Heart right ventricle (tissue), 16 donors: Measurements from ENCODE around the gene NOS1AP. TPM values are rescaled to one million over a fixed set of nuclear protein-coding genes. Genes with fewer than 3 reads are reported as not detected.
"Not testable (repeated sequence)": the region's sequence is repeated elsewhere in the genome, so short reads cannot be mapped to it uniquely, and the experiment has no call there.

ENCODE experiments used
- ATAC-seq, 8 donors: fragments of 200-7000 bp; cut with Tn5 transposase; one replicate each; pipeline ENCODE4 v1.9.1; 2020; ENCODE audit warnings: mild to moderate bottlenecking in 8 of 8, moderate library complexity in 8 of 8, moderate number of reproducible peaks in 1 of 8
- DNase-seq, 2 donors: peaks; one replicate each; pipeline ENCODE4 v3.0.0-alpha.2; 2020
- H3K27ac ChIP-seq, 10 donors: fragments of 200-600 bp; sonication (generic) in 2 of 10; one replicate each; pipeline versions ENCODE4 v1.5.0 to v1.8.0; 2020 to 2022; ENCODE audit warnings: mild to moderate bottlenecking in 3 of 10
- H3K27me3 ChIP-seq, 7 donors: fragments of 200-600 bp; one replicate each; pipeline ENCODE4 v1.8.0; 2021 to 2022; ENCODE audit warnings: mild to moderate bottlenecking in 2 of 7
- H3K36me3 ChIP-seq, 9 donors: fragments of 200-600 bp; sonication (generic) in 1 of 9; one replicate each; pipeline versions ENCODE4 v1.5.0 to v1.8.0; 2020 to 2022; ENCODE audit warnings: mild to moderate bottlenecking in 2 of 9
- H3K4me1 ChIP-seq, 9 donors: fragments of 200-600 bp; sonication (generic) in 1 of 9; one replicate each; pipeline versions ENCODE4 v1.5.0 to v1.8.0; 2020 to 2022; ENCODE audit warnings: mild to moderate bottlenecking in 4 of 9
- H3K4me3 ChIP-seq, 10 donors: fragments of 200-600 bp; sonication (generic) in 2 of 10; one replicate each; pipeline versions ENCODE4 v1.5.0 to v1.8.0; 2020 to 2022; ENCODE audit warnings: mild to moderate bottlenecking in 7 of 10, moderate library complexity in 2 of 10
- H3K9me3 ChIP-seq, 11 donors: fragments of 200-600 bp in 10 of 11; sonication (generic) in 2 of 11; one replicate each; pipeline versions ENCODE4 v1.5.0 to v1.8.0; 2013 to 2022; ENCODE audit warnings: mild to moderate bottlenecking in 2 of 11, control low read depth in 1 of 11, moderate library complexity in 1 of 11
- CTCF ChIP-seq, 9 donors: fragments of 200-600 bp; sonication (generic) in 2 of 9; IDR thresholded peaks; one replicate each; pipeline versions ENCODE4 v1.5.0 to v1.8.0; 2021 to 2022; ENCODE audit warnings: antibody characterized with exemption in 9 of 9, mild to moderate bottlenecking in 5 of 9, moderate library complexity in 1 of 9
- WGBS, 2 donors: extraction: QIAGEN DNeasy Blood & Tissue Kit; methylation state at CpG; one replicate each; pipeline ENCODE4 v1.1.7; 2013; ENCODE audit warnings: inconsistent platforms in 1 of 2; 5-methylcytosine and 5-hydroxymethylcytosine counted together
- intact Hi-C, 10 donors: fragments of 100-400 bp; cut with DNase I; formaldehyde crosslinking; loops; one replicate each; pipeline versions ENCODE4 v1.11.1 to v1.14.2; 2022
- polyA plus RNA-seq, 2 donors: library from polyadenylated mRNA; stranded (reverse); fragments of 200-250 nt; gene quantifications; one replicate each; pipeline ENCODE4 v1.2.3, GENCODE V29; 2013
- total RNA-seq, 10 donors: library from RNA; stranded (reverse); fragmentation: NEBNext Ultra II Directional in 3 of 10; extraction: Animal tissue kit (Norgen Biotek cat#: 25700) in 3 of 10; gene quantifications; one replicate each; pipeline versions ENCODE4 v1.2.1 to v1.2.4, GENCODE V29; 2021 to 2023
- donor health status: Arrhythmogenic right ventricular cardiomyopathy.
- donor health status: ischemic (EF 13 %, LVEDD 7.1; RV severe dilation, severe dysfunction).
- donor health status: healthy with polysubstance abuse.
- donor health status: DM: no; HTN: yes; CAD: no.
- donor health status: DM: no; HTN: no; CAD: no.
- donor health status: ischemic (EF 25% LVEDD 6.9; RV normal size, moderate dysfunction).
- donor health status: ischemic (EF 25% LVEDD 5.7; RV mildly dilated, moderate dysfunction).
- donor health status: healthy.
- donor health status: DM: yes; HTN: yes; CAD: no.
- donor health status: Ischemic cardiomyopathy.
- donor health status: ischemic (EF 35%, LVEDD 5.7; RV mildly dilated, moderate dysfunction).
- donor health status: nonischemic (EF 11% LVEDD 7.7; RV severe dilation, severe dysfunction).
- donor health status: DM: yes; HTN: yes; CAD: no.
- donor health status: PGD.
- donor health status: ischemic (EF 29% LVEDD 5.4; RV normal size, mild dysfunction).
- donor health status: nonischemic (EF 23%, LVEDD 6.1; RV moderate dilation, normal function).

The NOS1AP gene
- total and polyA plus RNA-seq, 12 donors, result 0.19 to 7.1 (median 4.6) TPM

- Histone ChIP-seq H3K4me1 (peaks cover 0 to 25% (median 4%) of the 10 kb centered on the region in 9 donors), H3K36me3 (no peaks in the 10 kb centered on the region), H3K4me3 (no peak overlapping the region), H3K27me3 (no peaks in the 10 kb centered on the region), H3K9me3 (no peaks in the 10 kb centered on the region), H3K27ac (no peak overlapping the region)
- no peak for DNase-seq
- TF ChIP-seq CTCF (IDR thresholded peaks at IDR 0.05), result no peak
- ATAC-seq, result no peak
- intact Hi-C loops, result no loop called here
- 71 to 76% methylated on average over 3 of the region's 3 CpGs for WGBS, 2 donors
Observed at GRCh38 chr1:162171111-162171510, 101.6 kb downstream of the NOS1AP start.

- Histone ChIP-seq H3K36me3 (no peaks in the 10 kb centered on the region), H3K4me1 (peaks cover 0 to 24% (median 4%) of the 10 kb centered on the region in 9 donors), H3K9me3 (no peaks in the 10 kb centered on the region), H3K27me3 (no peaks in the 10 kb centered on the region), H3K27ac (no peak overlapping the region), H3K4me3 (no peak overlapping the region)
- WGBS, 2 donors, result 99% methylated on average over 2 of the region's 2 CpGs
- no peak for DNase-seq
- ATAC-seq, result no peak
- intact Hi-C loops, result no loop called here
- TF ChIP-seq CTCF (IDR thresholded peaks at IDR 0.05), result no peak
Observed at GRCh38 chr1:162172311-162173102, 103.0 kb downstream of the NOS1AP start.

GRCh38 chr1:162173607-162174006 lies 104.1 kb downstream of the NOS1AP start:
- 97 to 100% methylated on average over 1 of the region's 1 CpG for WGBS, 2 donors
- intact Hi-C loops, H3K27ac ChIP-seq, H3K36me3 ChIP-seq, DNase-seq, H3K27me3 ChIP-seq, ATAC-seq, H3K9me3 ChIP-seq, H3K4me3 ChIP-seq: not testable (repeated sequence)
- peaks cover 0 to 15% (median under 1%) of the 10 kb centered on the region in 9 donors for H3K4me1 ChIP-seq

GRCh38 chr1:162174027-162174426 lies 104.5 kb downstream of the NOS1AP start:
- 97 to 100% methylated on average over 2 of the region's 4 CpGs for WGBS, 2 donors
- H3K36me3 ChIP-seq, H3K4me3 ChIP-seq, DNase-seq, ATAC-seq, H3K27me3 ChIP-seq, H3K9me3 ChIP-seq, H3K27ac ChIP-seq, intact Hi-C loops: not testable (repeated sequence)
- peaks cover 0 to 11% (median 0%) of the 10 kb centered on the region in 9 donors for H3K4me1 ChIP-seq

- intact Hi-C loops, result no loop called here
- Histone ChIP-seq H3K27ac (no peak overlapping the region), H3K27me3 (no peaks in the 10 kb centered on the region), H3K4me3 (no peak overlapping the region), H3K4me1 (peaks cover 0 to 5% (median 0%) of the 10 kb centered on the region in 9 donors), H3K36me3 (no peaks in the 10 kb centered on the region), H3K9me3 (no peaks in the 10 kb centered on the region)
- no peak for TF ChIP-seq CTCF (IDR thresholded peaks at IDR 0.05)
- DNase-seq (no peak), ATAC-seq (no peak)
- 56 to 59% methylated on average over 9 of the region's 9 CpGs for WGBS, 2 donors
Observed at GRCh38 chr1:162175379-162176081, 106.0 kb downstream of the NOS1AP start.
